Measurements from ENCODE around the gene PCDHAC2. TPM values are rescaled to one million over a fixed set of nuclear protein-coding genes. Genes with fewer than 3 reads are reported as not detected.

Gene PCDHAC2
- total and polyA plus RNA-seq, 2 donors (not counting 3 experiments of a cell fraction or from before 2014, with no cell fraction given), result 1.00 to 1.2 TPM

DNA sequence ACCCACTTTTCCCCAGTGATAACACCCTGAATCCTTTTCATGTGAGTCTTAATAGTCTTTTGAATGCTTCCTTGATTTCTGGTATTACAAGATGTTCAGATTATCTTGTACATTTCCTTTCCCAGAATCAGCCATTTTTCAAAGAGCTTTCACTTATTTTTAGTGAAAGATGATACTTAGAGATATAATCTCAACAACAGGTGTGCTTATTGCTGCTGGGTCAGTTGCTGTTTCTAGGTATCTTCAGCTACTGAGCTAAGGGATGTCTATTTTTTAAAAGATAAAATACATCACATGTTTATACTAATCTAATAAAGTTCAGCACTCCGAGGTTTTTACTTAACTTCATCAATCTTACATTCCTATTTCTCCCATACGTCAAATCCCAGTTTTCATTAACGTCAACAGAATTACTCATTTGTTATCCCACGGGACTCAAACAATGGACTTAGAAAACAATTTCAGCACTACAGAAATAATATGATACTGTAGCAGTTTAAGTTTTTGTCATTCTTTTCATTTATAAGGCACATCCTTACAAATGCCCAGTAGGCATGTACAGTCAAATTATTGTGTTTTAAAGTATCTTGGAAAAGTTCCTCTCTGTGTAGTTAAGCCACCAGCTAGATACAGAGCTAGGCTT lies 31.2 kb upstream of the PCDHAC2 start:
- FAIRE-seq (no peak), DNase-seq (ENCODE audit: low read depth, low spot score) (no peak)
- Histone ChIP-seq H3K4me2 (ENCODE audit: insufficient read depth, low read length) (no peak overlapping the region), H3K9me1 (replicated peaks; ENCODE audit: control insufficient read depth, extremely low read depth, insufficient read depth, low read length) (no peaks in the 10 kb centered on the region), H3K27me3 (ENCODE audit: control insufficient read depth in 2 of 2, insufficient read depth in 2 of 2, low read length in 2 of 2) (peaks cover 0 to 3% of the 10 kb centered on the region in 2 experiments), H3K79me2 (ENCODE audit: control insufficient read depth, insufficient read depth, low read length) (no peaks in the 10 kb centered on the region), H3K27ac (ENCODE audit: insufficient read depth, low read depth, low read length) (no peak overlapping the region), H2AFZ (ENCODE audit: low read depth, low read length) (no peak overlapping the region), H3K9me3 (replicated peaks; ENCODE audit: control insufficient read depth, insufficient read depth, low read length) (no peaks in the 10 kb centered on the region), H3K4me3 (replicated peaks in 1 of 3; ENCODE audit: insufficient read depth in 1 of 3, low read depth in 1 of 3, low read length in 3 of 3) (no peak overlapping the region), H3K9ac (replicated peaks; ENCODE audit: extremely low read depth, insufficient read depth, low read length) (no peak overlapping the region), H3K36me3 (ENCODE audit: control insufficient read depth in 2 of 2, extremely low read depth in 1 of 2, insufficient read depth in 2 of 2, low read length in 2 of 2) (no peaks in the 10 kb centered on the region), H3K4me1 (ENCODE audit: control insufficient read depth, extremely low read depth, insufficient read depth, low read length) (no peaks in the 10 kb centered on the region), H4K20me1 (replicated peaks; ENCODE audit: control insufficient read depth, extremely low read depth, insufficient read depth, low read length) (no peaks in the 10 kb centered on the region)
- TF ChIP-seq FOS (IDR thresholded peaks at IDR 0.05; ENCODE audit: borderline replicate concordance, insufficient read depth, low read length), result no peak
- TF ChIP-seq, protein P1, sequence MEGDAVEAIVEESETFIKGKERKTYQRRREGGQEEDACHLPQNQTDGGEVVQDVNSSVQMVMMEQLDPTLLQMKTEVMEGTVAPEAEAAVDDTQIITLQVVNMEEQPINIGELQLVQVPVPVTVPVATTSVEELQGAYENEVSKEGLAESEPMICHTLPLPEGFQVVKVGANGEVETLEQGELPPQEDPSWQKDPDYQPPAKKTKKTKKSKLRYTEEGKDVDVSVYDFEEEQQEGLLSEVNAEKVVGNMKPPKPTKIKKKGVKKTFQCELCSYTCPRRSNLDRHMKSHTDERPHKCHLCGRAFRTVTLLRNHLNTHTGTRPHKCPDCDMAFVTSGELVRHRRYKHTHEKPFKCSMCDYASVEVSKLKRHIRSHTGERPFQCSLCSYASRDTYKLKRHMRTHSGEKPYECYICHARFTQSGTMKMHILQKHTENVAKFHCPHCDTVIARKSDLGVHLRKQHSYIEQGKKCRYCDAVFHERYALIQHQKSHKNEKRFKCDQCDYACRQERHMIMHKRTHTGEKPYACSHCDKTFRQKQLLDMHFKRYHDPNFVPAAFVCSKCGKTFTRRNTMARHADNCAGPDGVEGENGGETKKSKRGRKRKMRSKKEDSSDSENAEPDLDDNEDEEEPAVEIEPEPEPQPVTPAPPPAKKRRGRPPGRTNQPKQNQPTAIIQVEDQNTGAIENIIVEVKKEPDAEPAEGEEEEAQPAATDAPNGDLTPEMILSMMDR (IDR thresholded peaks at IDR 0.05; ENCODE audit: extremely low read depth in 1 of 2, insufficient read depth in 1 of 2, low read depth in 1 of 2, low read length in 2 of 2), result no peak
- TF ChIP-seq POLR2A (IDR thresholded peaks at IDR 0.05; ENCODE audit: low read depth, low read length), result no peak
- TF ChIP-seq JUN (IDR thresholded peaks at IDR 0.05; ENCODE audit: borderline replicate concordance, insufficient read depth, insufficient read length, low read depth), result no peak
- no peak for TF ChIP-seq GATA2 (IDR thresholded peaks at IDR 0.05; ENCODE audit: insufficient read depth, insufficient read length, low read depth, low read length)
- TF ChIP-seq, protein P2, sequence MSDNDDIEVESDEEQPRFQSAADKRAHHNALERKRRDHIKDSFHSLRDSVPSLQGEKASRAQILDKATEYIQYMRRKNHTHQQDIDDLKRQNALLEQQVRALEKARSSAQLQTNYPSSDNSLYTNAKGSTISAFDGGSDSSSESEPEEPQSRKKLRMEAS (IDR thresholded peaks at IDR 0.05; ENCODE audit: insufficient read depth, insufficient read length), result no peak
- TF ChIP-seq MYC (IDR thresholded peaks at IDR 0.05; ENCODE audit: low read depth, low read length), result no peak
- TF ChIP-seq EZH2 (IDR thresholded peaks at IDR 0.05; ENCODE audit: borderline replicate concordance, low read depth, low read length, severe bottlenecking), result no peak
- no peak for TF ChIP-seq POLR2AphosphoS5 (IDR thresholded peaks at IDR 0.05; ENCODE audit: insufficient read depth, low read depth, low read length)
- intact Hi-C loops (cut with micrococcal nuclease), result no loop called here
- dilution Hi-C loops (cut with MboI; ENCODE audit: extremely low pct_ligation_motif_present, low sequenced_read_pairs), result no loop called here
- BruUV-seq (replicated peaks), result no TSS peak
- ChIA-PET CTCF (interaction anchor here (0.6 to 2.7 kb wide), 2 partner anchors 8 to 148 kb away, joined by 3 to 19 read pairs; no protein-coding TSS in a partner anchor), POLR2A (no interaction called here)
